SW480 (cell line): ENCODE data around the gene SLC47A2.
"Not testable (repeated sequence)": the region's sequence is repeated elsewhere in the genome, so short reads cannot be mapped to it uniquely, and the experiment has no call there.

Experiments used
- DNase-seq: peaks from one replicate; pipeline ENCODE4 v3.0.0-alpha.2; 2016; ENCODE audit warnings: low spot score

The SLC47A2 gene

GRCh38 chr17:19716108-19717030 lies at the start of gene SLC47A2:
TSS of gene SLC47A2 (minus strand) at chr17:19716584. CDS start at chr17:19716555, 29 bp downstream.
- DNase-seq, result no peak

GRCh38 chr17:19766016-19766415 lies 49.6 kb upstream of the SLC47A2 start:
- DNase-seq, result no peak

GRCh38 chr17:19763991-19764390 lies 47.6 kb upstream of the SLC47A2 start:
- DNase-seq, result not testable (repeated sequence)

GRCh38 chr17:19763416-19763815 lies 47.0 kb upstream of the SLC47A2 start:
- no peak for DNase-seq

GRCh38 chr17:19762515-19762961 lies 46.2 kb upstream of the SLC47A2 start:
- DNase-seq, result peak; percentile 46

- no peak for DNase-seq
These were observed 44.4 kb upstream of the SLC47A2 start for GRCh38 chr17:19760746-19761145.

GRCh38 chr17:19759568-19760549 lies 43.5 kb upstream of the SLC47A2 start:
- no peak for DNase-seq

GRCh38 chr17:19757536-19758180 lies 41.3 kb upstream of the SLC47A2 start:
- DNase-seq, result no peak

GRCh38 chr17:19756546-19756945 lies 40.2 kb upstream of the SLC47A2 start:
- DNase-seq, result no peak

- DNase-seq, result no peak
These were observed 39.6 kb upstream of the SLC47A2 start for GRCh38 chr17:19755821-19756510.

GRCh38 chr17:19755392-19755791 lies 39.0 kb upstream of the SLC47A2 start:
- DNase-seq, result no peak

- peak; percentile 73 for DNase-seq
These were observed 37.5 kb upstream of the SLC47A2 start for GRCh38 chr17:19753661-19754463.

GRCh38 chr17:19753051-19753509 lies 36.7 kb upstream of the SLC47A2 start:
- peak; percentile 91 for DNase-seq

- no peak for DNase-seq
These were observed 36.0 kb upstream of the SLC47A2 start for GRCh38 chr17:19752216-19753050.

- no peak for DNase-seq
These were observed 34.5 kb upstream of the SLC47A2 start for GRCh38 chr17:19750835-19751234.

- DNase-seq, result no peak
These were observed 33.7 kb upstream of the SLC47A2 start for GRCh38 chr17:19750020-19750572.

- DNase-seq, result no peak
These were observed 32.4 kb upstream of the SLC47A2 start for GRCh38 chr17:19748807-19749193.

- peak; percentile 63 for DNase-seq
These were observed 31.7 kb upstream of the SLC47A2 start, which contains the start of gene ALDH3A1 for GRCh38 chr17:19747829-19748806. TSS of gene ALDH3A1 (minus strand) at chr17:19748298. CDS start at chr17:19745129, 3,169 bp downstream.
